ENCODE data around the gene NUDT3. TPM values are rescaled to one million over a fixed set of nuclear protein-coding genes. Genes with fewer than 3 reads are reported as not detected.

NUDT3 gene
- total and polyA plus RNA-seq, 2 experiments from 2014 or later: 12.1 to 31.1 TPM

GRCh38 chr6:34281702-34282334 lies 110.7 kb downstream of the NUDT3 start:
- peaks cover 5% of the 10 kb centered on the region for H3K27me3 Mint-ChIP-seq (ENCODE audit: insufficient read depth, low read depth, poor library complexity)
- H3K27ac ChIP-seq (ENCODE audit: low read depth): no peak overlapping the region
- H3K79me2 ChIP-seq (replicated peaks; ENCODE audit: insufficient read depth): no peaks in the 10 kb centered on the region
- no peaks in the 10 kb centered on the region for H3K9me3 Mint-ChIP-seq
- no peak overlapping the region for H3K4me2 ChIP-seq
- no peaks in the 10 kb centered on the region for H3K9me2 ChIP-seq (ENCODE audit: insufficient read depth)
- peaks cover 2% of the 10 kb centered on the region; the same call in 2 of the 3 replicates for H3K36me3 Mint-ChIP-seq (ENCODE audit: low read depth)
- TF ChIP-seq EZH2phosphoT487 (IDR thresholded peaks at IDR 0.05; ENCODE audit: unreplicated experiment) (no peak), CTCF (conservative IDR thresholded peaks at IDR 0.05; ENCODE audit: low read depth in 2 of 2) (no peak), ZNF114 (CRISPR knock-in tag; IDR thresholded peaks at IDR 0.05) (no peak), ETS1 (IDR thresholded peaks at IDR 0.05) (no peak), CREB1 (CRISPR knock-in tag; IDR thresholded peaks at IDR 0.05; ENCODE audit: low read depth) (no peak), EZH2 (IDR thresholded peaks at IDR 0.05; ENCODE audit: low read depth, unreplicated experiment) (no peak), ZNF331 (CRISPR knock-in tag; IDR thresholded peaks at IDR 0.05; ENCODE audit: low read depth) (no peak), REST (IDR thresholded peaks at IDR 0.05; ENCODE audit: unreplicated experiment) (no peak), JUNB (IDR thresholded peaks at IDR 0.05; ENCODE audit: unreplicated experiment) (no peak), NANOG (IDR thresholded peaks at IDR 0.05; ENCODE audit: borderline replicate concordance) (no peak)
- H3K4me1 Mint-ChIP-seq: no peaks in the 10 kb centered on the region
- H3F3A ChIP-seq (replicated peaks; ENCODE audit: low read depth): no peaks in the 10 kb centered on the region
- H3K27me3 ChIP-seq (ENCODE audit: insufficient read depth): no peaks in the 10 kb centered on the region
- H3K4me3 Mint-ChIP-seq: no peak overlapping the region
- no peak overlapping the region for H3K4me3 ChIP-seq
- H2AFZ ChIP-seq: no peak overlapping the region
- DNase-seq (ENCODE audit: low spot score) (no peak), ATAC-seq (no peak)
- H3K27ac Mint-ChIP-seq: no peak overlapping the region
- H4K20me1 ChIP-seq (replicated peaks; ENCODE audit: insufficient read depth): no peaks in the 10 kb centered on the region; the same call in 1 of the 2 replicates
- H3K4me1 ChIP-seq (ENCODE audit: insufficient read depth): no peaks in the 10 kb centered on the region
- 0 out of 2 replicates have a peak, but pooled peaks cover 10% of the 10 kb centered on the region for H3K36me3 ChIP-seq (ENCODE audit: insufficient read depth)
